ENCODE data around the gene GCLC.

DNA sequence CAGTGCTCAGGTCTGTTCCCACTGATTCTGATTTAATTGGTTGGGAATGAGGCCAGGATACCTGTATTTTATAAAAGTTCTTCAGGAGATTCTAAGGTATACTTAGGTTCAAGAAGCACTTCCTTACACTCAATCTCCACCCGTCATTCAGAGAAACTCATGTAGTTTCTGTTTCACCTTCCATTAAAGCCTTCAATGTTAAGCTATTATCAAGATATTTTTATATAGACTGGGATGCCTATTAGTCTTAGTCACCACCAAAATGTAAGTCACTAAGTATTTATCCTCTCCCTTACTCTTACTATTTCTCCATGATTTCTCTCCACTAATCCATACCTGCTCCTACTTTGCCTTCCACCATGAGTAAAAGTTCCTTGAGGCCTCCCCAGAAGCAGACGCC, 38.1 kb upstream of the GCLC start:
- TF ChIP-seq, protein P1, sequence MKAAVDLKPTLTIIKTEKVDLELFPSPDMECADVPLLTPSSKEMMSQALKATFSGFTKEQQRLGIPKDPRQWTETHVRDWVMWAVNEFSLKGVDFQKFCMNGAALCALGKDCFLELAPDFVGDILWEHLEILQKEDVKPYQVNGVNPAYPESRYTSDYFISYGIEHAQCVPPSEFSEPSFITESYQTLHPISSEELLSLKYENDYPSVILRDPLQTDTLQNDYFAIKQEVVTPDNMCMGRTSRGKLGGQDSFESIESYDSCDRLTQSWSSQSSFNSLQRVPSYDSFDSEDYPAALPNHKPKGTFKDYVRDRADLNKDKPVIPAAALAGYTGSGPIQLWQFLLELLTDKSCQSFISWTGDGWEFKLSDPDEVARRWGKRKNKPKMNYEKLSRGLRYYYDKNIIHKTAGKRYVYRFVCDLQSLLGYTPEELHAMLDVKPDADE (IDR thresholded peaks at IDR 0.05): no peak
- TF ChIP-seq, protein P2, sequence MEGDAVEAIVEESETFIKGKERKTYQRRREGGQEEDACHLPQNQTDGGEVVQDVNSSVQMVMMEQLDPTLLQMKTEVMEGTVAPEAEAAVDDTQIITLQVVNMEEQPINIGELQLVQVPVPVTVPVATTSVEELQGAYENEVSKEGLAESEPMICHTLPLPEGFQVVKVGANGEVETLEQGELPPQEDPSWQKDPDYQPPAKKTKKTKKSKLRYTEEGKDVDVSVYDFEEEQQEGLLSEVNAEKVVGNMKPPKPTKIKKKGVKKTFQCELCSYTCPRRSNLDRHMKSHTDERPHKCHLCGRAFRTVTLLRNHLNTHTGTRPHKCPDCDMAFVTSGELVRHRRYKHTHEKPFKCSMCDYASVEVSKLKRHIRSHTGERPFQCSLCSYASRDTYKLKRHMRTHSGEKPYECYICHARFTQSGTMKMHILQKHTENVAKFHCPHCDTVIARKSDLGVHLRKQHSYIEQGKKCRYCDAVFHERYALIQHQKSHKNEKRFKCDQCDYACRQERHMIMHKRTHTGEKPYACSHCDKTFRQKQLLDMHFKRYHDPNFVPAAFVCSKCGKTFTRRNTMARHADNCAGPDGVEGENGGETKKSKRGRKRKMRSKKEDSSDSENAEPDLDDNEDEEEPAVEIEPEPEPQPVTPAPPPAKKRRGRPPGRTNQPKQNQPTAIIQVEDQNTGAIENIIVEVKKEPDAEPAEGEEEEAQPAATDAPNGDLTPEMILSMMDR (conservative IDR thresholded peaks at IDR 0.05; ENCODE audit: low read depth in 2 of 2): no peak
- TF ChIP-seq POLR2AphosphoS5 (IDR thresholded peaks at IDR 0.05; ENCODE audit: low read depth) (no peak), EZH2 (IDR thresholded peaks at IDR 0.05; ENCODE audit: low read depth, unreplicated experiment) (no peak), NANOG (IDR thresholded peaks at IDR 0.05; ENCODE audit: borderline replicate concordance) (no peak), JUNB (IDR thresholded peaks at IDR 0.05; ENCODE audit: unreplicated experiment) (no peak), EZH2phosphoT487 (IDR thresholded peaks at IDR 0.05; ENCODE audit: unreplicated experiment) (no peak), STAT1 (IDR thresholded peaks at IDR 0.05; ENCODE audit: unreplicated experiment) (no peak), CREB1 (CRISPR knock-in tag; IDR thresholded peaks at IDR 0.05; ENCODE audit: low read depth) (no peak), ZNF331 (CRISPR knock-in tag; IDR thresholded peaks at IDR 0.05; ENCODE audit: low read depth) (no peak)
- TF ChIP-seq, protein P3, sequence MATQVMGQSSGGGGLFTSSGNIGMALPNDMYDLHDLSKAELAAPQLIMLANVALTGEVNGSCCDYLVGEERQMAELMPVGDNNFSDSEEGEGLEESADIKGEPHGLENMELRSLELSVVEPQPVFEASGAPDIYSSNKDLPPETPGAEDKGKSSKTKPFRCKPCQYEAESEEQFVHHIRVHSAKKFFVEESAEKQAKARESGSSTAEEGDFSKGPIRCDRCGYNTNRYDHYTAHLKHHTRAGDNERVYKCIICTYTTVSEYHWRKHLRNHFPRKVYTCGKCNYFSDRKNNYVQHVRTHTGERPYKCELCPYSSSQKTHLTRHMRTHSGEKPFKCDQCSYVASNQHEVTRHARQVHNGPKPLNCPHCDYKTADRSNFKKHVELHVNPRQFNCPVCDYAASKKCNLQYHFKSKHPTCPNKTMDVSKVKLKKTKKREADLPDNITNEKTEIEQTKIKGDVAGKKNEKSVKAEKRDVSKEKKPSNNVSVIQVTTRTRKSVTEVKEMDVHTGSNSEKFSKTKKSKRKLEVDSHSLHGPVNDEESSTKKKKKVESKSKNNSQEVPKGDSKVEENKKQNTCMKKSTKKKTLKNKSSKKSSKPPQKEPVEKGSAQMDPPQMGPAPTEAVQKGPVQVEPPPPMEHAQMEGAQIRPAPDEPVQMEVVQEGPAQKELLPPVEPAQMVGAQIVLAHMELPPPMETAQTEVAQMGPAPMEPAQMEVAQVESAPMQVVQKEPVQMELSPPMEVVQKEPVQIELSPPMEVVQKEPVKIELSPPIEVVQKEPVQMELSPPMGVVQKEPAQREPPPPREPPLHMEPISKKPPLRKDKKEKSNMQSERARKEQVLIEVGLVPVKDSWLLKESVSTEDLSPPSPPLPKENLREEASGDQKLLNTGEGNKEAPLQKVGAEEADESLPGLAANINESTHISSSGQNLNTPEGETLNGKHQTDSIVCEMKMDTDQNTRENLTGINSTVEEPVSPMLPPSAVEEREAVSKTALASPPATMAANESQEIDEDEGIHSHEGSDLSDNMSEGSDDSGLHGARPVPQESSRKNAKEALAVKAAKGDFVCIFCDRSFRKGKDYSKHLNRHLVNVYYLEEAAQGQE (IDR thresholded peaks at IDR 0.05; ENCODE audit: unreplicated experiment): no peak
